Activated naive CD8-positive, alpha-beta T cell (primary cell): ENCODE data around the gene ROGDI.
"Not testable (repeated sequence)": the region's sequence is repeated elsewhere in the genome, so short reads cannot be mapped to it uniquely, and the experiment has no call there.

Experiments
- H3K27ac Mint-ChIP-seq: one replicate; pipeline ENCODE4 v1.8.0; 2021; ENCODE audit warnings: mixed read lengths
- H3K27me3 Mint-ChIP-seq: one replicate; pipeline ENCODE4 v1.8.0; 2021; ENCODE audit warnings: mixed read lengths
- H3K36me3 Mint-ChIP-seq: one replicate; pipeline ENCODE4 v1.8.0; 2021; ENCODE audit warnings: mixed read lengths
- H3K4me1 Mint-ChIP-seq: one replicate; pipeline ENCODE4 v1.8.0; 2021; ENCODE audit warnings: low read depth, mixed read lengths
- H3K4me3 Mint-ChIP-seq: one replicate; pipeline ENCODE4 v1.8.0; 2021; ENCODE audit warnings: mild to moderate bottlenecking, mixed read lengths
- H3K9me3 Mint-ChIP-seq: one replicate; pipeline ENCODE4 v1.8.0; 2021; ENCODE audit warnings: low read depth, mixed read lengths

The ROGDI gene

GRCh38 chr16:4788489-4788889 lies 13.9 kb downstream of the ROGDI start:
- Mint-ChIP-seq H3K4me1 (no peaks in the 10 kb centered on the region), H3K27me3 (no peaks in the 10 kb centered on the region), H3K27ac (no peak overlapping the region), H3K36me3 (no peaks in the 10 kb centered on the region), H3K4me3 (no peak overlapping the region), H3K9me3 (no peaks in the 10 kb centered on the region)

- no peaks in the 10 kb centered on the region for H3K4me1 Mint-ChIP-seq
- no peaks in the 10 kb centered on the region for H3K9me3 Mint-ChIP-seq
- H3K27ac Mint-ChIP-seq = no peak within 1 kb of the TSS
- no peak within 1 kb of the TSS for H3K4me3 Mint-ChIP-seq
- no peaks in the 10 kb centered on the region for H3K36me3 Mint-ChIP-seq
- H3K27me3 Mint-ChIP-seq = no peaks in the 10 kb centered on the region
Measured at GRCh38 chr16:4787627-4788482, 14.6 kb downstream of the ROGDI start, which contains the start of gene SEPTIN12. Gene SEPTIN12 (minus strand): TSS chr16:4788345. CDS start chr16:4787645, 700 bp downstream.

GRCh38 chr16:4787068-4787467 lies 15.4 kb downstream of the ROGDI start:
- H3K27me3 Mint-ChIP-seq = no peaks in the 10 kb centered on the region

GRCh38 chr16:4785758-4786433 lies 16.5 kb downstream of the ROGDI start:
- H3K36me3 Mint-ChIP-seq = no peaks in the 10 kb centered on the region
- no peak overlapping the region for H3K4me3 Mint-ChIP-seq
- H3K4me1 Mint-ChIP-seq = no peaks in the 10 kb centered on the region
- no peaks in the 10 kb centered on the region for H3K27me3 Mint-ChIP-seq
- no peak overlapping the region for H3K27ac Mint-ChIP-seq
- no peaks in the 10 kb centered on the region for H3K9me3 Mint-ChIP-seq

More at GRCh38 chr16:4787068-4787467, 15.4 kb downstream of the ROGDI start:
- no peak overlapping the region for H3K27ac Mint-ChIP-seq
- H3K4me3 Mint-ChIP-seq = no peak overlapping the region
- H3K9me3 Mint-ChIP-seq = no peaks in the 10 kb centered on the region
- no peaks in the 10 kb centered on the region for H3K36me3 Mint-ChIP-seq
- no peaks in the 10 kb centered on the region for H3K4me1 Mint-ChIP-seq

- H3K27me3 Mint-ChIP-seq, H3K4me3 Mint-ChIP-seq, H3K27ac Mint-ChIP-seq, H3K9me3 Mint-ChIP-seq, H3K4me1 Mint-ChIP-seq, H3K36me3 Mint-ChIP-seq: not testable (repeated sequence)
Measured at GRCh38 chr16:4784444-4784987, 17.9 kb downstream of the ROGDI start.

- no peaks in the 10 kb centered on the region for H3K4me1 Mint-ChIP-seq
- no peaks in the 10 kb centered on the region for H3K9me3 Mint-ChIP-seq
- H3K36me3 Mint-ChIP-seq = no peaks in the 10 kb centered on the region
Measured at GRCh38 chr16:4783951-4784336, 18.5 kb downstream of the ROGDI start.

GRCh38 chr16:4783251-4783950 lies 19.0 kb downstream of the ROGDI start:
- no peaks in the 10 kb centered on the region for H3K36me3 Mint-ChIP-seq
- H3K27ac Mint-ChIP-seq = no peak overlapping the region
- no peaks in the 10 kb centered on the region for H3K9me3 Mint-ChIP-seq
- H3K4me3 Mint-ChIP-seq = no peak overlapping the region
- H3K27me3 Mint-ChIP-seq = no peaks in the 10 kb centered on the region
- no peaks in the 10 kb centered on the region for H3K4me1 Mint-ChIP-seq

More at GRCh38 chr16:4783951-4784336, 18.5 kb downstream of the ROGDI start:
- Mint-ChIP-seq H3K4me3 (no peak overlapping the region), H3K27ac (no peak overlapping the region), H3K27me3 (no peaks in the 10 kb centered on the region)

GRCh38 chr16:4780235-4780634 lies 22.2 kb downstream of the ROGDI start:
- no peaks in the 10 kb centered on the region for H3K36me3 Mint-ChIP-seq
- no peaks in the 10 kb centered on the region for H3K4me1 Mint-ChIP-seq
- no peak overlapping the region for H3K27ac Mint-ChIP-seq
- H3K9me3 Mint-ChIP-seq = no peaks in the 10 kb centered on the region
- H3K4me3 Mint-ChIP-seq = no peak overlapping the region
- no peaks in the 10 kb centered on the region for H3K27me3 Mint-ChIP-seq

GRCh38 chr16:4778050-4778392 lies 24.4 kb downstream of the ROGDI start:
- Mint-ChIP-seq H3K27ac (no peak overlapping the region), H3K27me3 (no peaks in the 10 kb centered on the region), H3K4me1 (no peaks in the 10 kb centered on the region), H3K4me3 (no peak overlapping the region), H3K9me3 (no peaks in the 10 kb centered on the region), H3K36me3 (no peaks in the 10 kb centered on the region)

- no peak overlapping the region for H3K4me3 Mint-ChIP-seq
- no peak overlapping the region for H3K27ac Mint-ChIP-seq
- H3K9me3 Mint-ChIP-seq = no peaks in the 10 kb centered on the region
- H3K4me1 Mint-ChIP-seq = no peaks in the 10 kb centered on the region
- no peaks in the 10 kb centered on the region for H3K27me3 Mint-ChIP-seq
- no peaks in the 10 kb centered on the region for H3K36me3 Mint-ChIP-seq
Measured at GRCh38 chr16:4777339-4778049, 24.9 kb downstream of the ROGDI start.

- Mint-ChIP-seq H3K27ac (no peak overlapping the region), H3K36me3 (no peaks in the 10 kb centered on the region), H3K4me3 (no peak overlapping the region)
Measured at GRCh38 chr16:4776141-4776705, 26.2 kb downstream of the ROGDI start.

GRCh38 chr16:4775005-4775404 lies 27.4 kb downstream of the ROGDI start:
- no peak overlapping the region for H3K27ac Mint-ChIP-seq
- H3K4me3 Mint-ChIP-seq = no peak overlapping the region
- no peaks in the 10 kb centered on the region for H3K36me3 Mint-ChIP-seq

More at GRCh38 chr16:4776141-4776705, 26.2 kb downstream of the ROGDI start:
- Mint-ChIP-seq H3K27me3 (no peaks in the 10 kb centered on the region), H3K9me3 (no peaks in the 10 kb centered on the region), H3K4me1 (no peaks in the 10 kb centered on the region)

GRCh38 chr16:4772351-4772750 lies 30.1 kb downstream of the ROGDI start:
- no peaks in the 10 kb centered on the region for H3K9me3 Mint-ChIP-seq
- no peak overlapping the region for H3K27ac Mint-ChIP-seq
- H3K4me3 Mint-ChIP-seq = no peak overlapping the region
- H3K27me3 Mint-ChIP-seq = no peaks in the 10 kb centered on the region
- H3K36me3 Mint-ChIP-seq = no peaks in the 10 kb centered on the region
- peaks cover 11% of the 10 kb centered on the region for H3K4me1 Mint-ChIP-seq

More at GRCh38 chr16:4775005-4775404, 27.4 kb downstream of the ROGDI start:
- no peaks in the 10 kb centered on the region for H3K4me1 Mint-ChIP-seq
- H3K27me3 Mint-ChIP-seq = no peaks in the 10 kb centered on the region
- H3K9me3 Mint-ChIP-seq = no peaks in the 10 kb centered on the region

- no peaks in the 10 kb centered on the region for H3K36me3 Mint-ChIP-seq
- H3K4me1 Mint-ChIP-seq = peaks cover 13% of the 10 kb centered on the region
- no peak overlapping the region for H3K27ac Mint-ChIP-seq
- H3K4me3 Mint-ChIP-seq = no peak overlapping the region
- no peaks in the 10 kb centered on the region for H3K9me3 Mint-ChIP-seq
- H3K27me3 Mint-ChIP-seq = no peaks in the 10 kb centered on the region
Measured at GRCh38 chr16:4771646-4772045, 30.8 kb downstream of the ROGDI start.
